Endothelial cell of umbilical vein (primary cell): ENCODE results near the gene VCAN. TPM values are rescaled to one million over a fixed set of nuclear protein-coding genes. Genes with fewer than 3 reads are reported as not detected.

ENCODE experiments used
- BruUV-seq: library from RNA; stranded (reverse); fragments of 400-500 nt; replicated peaks from 2 replicates; lab custom pipeline; 2021; lab: Mats Ljungman, UMichigan
- CTCF ChIA-PET: fragments of 300-600, 350-600 bp; sonication (Branson Sonifier 250); formaldehyde crosslinking; loops from one replicate; lab custom pipeline; 2021; ENCODE audit warnings: antibody characterized with exemption, inconsistent platforms; lab: Charles Lee
- POLR2A ChIA-PET: fragments of 300-600, 350-600 bp; sonication (Branson Sonifier 250); formaldehyde crosslinking; loops from one replicate; lab custom pipeline; 2021; ENCODE audit warnings: antibody characterized with exemption, inconsistent platforms; lab: Charles Lee
- DNase-seq: peaks from one replicate; pipeline ENCODE4 v3.0.0-alpha.2; 2011; ENCODE audit warnings: low read depth, low spot score
- FAIRE-seq: peaks from 2 replicates; lab custom pipeline; 2011; peaks lifted over from hg19 to GRCh38; lab: Jason Lieb, UNC
- H2AFZ ChIP-seq: 2 replicates; pipeline ENCODE4 v1.6.0; 2012; ENCODE audit warnings: low read depth, low read length, control low read depth, inconsistent platforms
- H3K27ac ChIP-seq: 2 replicates; pipeline ENCODE4 v1.5.1; 2011; ENCODE audit warnings: low read depth, mild to moderate bottlenecking, control low read depth, low read length, moderate library complexity; ENCODE audit not compliant: insufficient read depth
- H3K27me3 ChIP-seq, 2 experiments: 2 replicates each; pipeline versions ENCODE4 v1.6.0 to v1.6.1; 2011; ENCODE audit warnings: low read length in 2 of 2, mixed read lengths in 1 of 2; ENCODE audit not compliant: control insufficient read depth in 2 of 2, insufficient read depth in 2 of 2
- H3K36me3 ChIP-seq, 2 experiments: 2 replicates in 1 of 2; 3 replicates in 1 of 2; pipeline ENCODE4 v1.5.1; 2011; ENCODE audit warnings: low read length in 2 of 2, mild to moderate bottlenecking in 1 of 2, moderate library complexity in 1 of 2; ENCODE audit not compliant: control insufficient read depth in 2 of 2, insufficient read depth in 2 of 2; ENCODE audit errors: extremely low read depth in 1 of 2
- H3K4me1 ChIP-seq: 3 replicates; pipeline ENCODE4 v1.5.1; 2011; ENCODE audit warnings: mild to moderate bottlenecking, low read length; ENCODE audit not compliant: control insufficient read depth, insufficient read depth; ENCODE audit errors: extremely low read depth
- H3K4me2 ChIP-seq: 2 replicates; pipeline ENCODE4 v1.6.1; 2011; ENCODE audit warnings: low read length, control low read depth, mixed read lengths; ENCODE audit not compliant: insufficient read depth
- H3K4me3 ChIP-seq, 3 experiments: fragments of 200-600 bp in 1 of 3; sonication (generic), shearing (Covaris generic) in 1 of 3; replicated peaks in 1 of 3; 2 replicates each; pipeline ENCODE4 v1.5.1; 2011 to 2016; ENCODE audit warnings: control low read depth in 3 of 3, low read length in 3 of 3, mild to moderate bottlenecking in 2 of 3, inconsistent platforms in 1 of 3, low read depth in 1 of 3, moderate library complexity in 1 of 3; ENCODE audit not compliant: insufficient read depth in 1 of 3
- H3K79me2 ChIP-seq: 2 replicates; pipeline ENCODE4 v1.6.0; 2012; ENCODE audit warnings: low read length, inconsistent platforms; ENCODE audit not compliant: control insufficient read depth, insufficient read depth
- H3K9ac ChIP-seq: replicated peaks from 2 replicates; pipeline ENCODE3; 2011; ENCODE audit warnings: low read length, control low read depth; ENCODE audit not compliant: insufficient read depth; ENCODE audit errors: extremely low read depth
- H3K9me1 ChIP-seq: replicated peaks from 3 replicates; pipeline ENCODE4 v1.6.0; 2011; ENCODE audit warnings: mild to moderate bottlenecking, low read length; ENCODE audit not compliant: control insufficient read depth, insufficient read depth; ENCODE audit errors: extremely low read depth
- H3K9me3 ChIP-seq: replicated peaks from 2 replicates; pipeline ENCODE4 v1.5.1; 2012; ENCODE audit warnings: low read length, inconsistent platforms; ENCODE audit not compliant: control insufficient read depth, insufficient read depth
- H4K20me1 ChIP-seq: replicated peaks from 2 replicates; pipeline ENCODE3; 2011; ENCODE audit warnings: mild to moderate bottlenecking, low read length; ENCODE audit not compliant: control insufficient read depth, insufficient read depth; ENCODE audit errors: extremely low read depth
- EZH2 ChIP-seq: IDR thresholded peaks from 2 replicates; pipeline ENCODE4 v1.6.1; 2012; ENCODE audit warnings: borderline replicate concordance, low read depth, mild to moderate bottlenecking, moderate library complexity, low read length, inconsistent platforms; ENCODE audit not compliant: severe bottlenecking
- FOS ChIP-seq: IDR thresholded peaks from 2 replicates; pipeline ENCODE4 v1.6.1; 2011; ENCODE audit warnings: mild to moderate bottlenecking, low read length, moderate library complexity, borderline replicate concordance; ENCODE audit not compliant: insufficient read depth
- GATA2 ChIP-seq: IDR thresholded peaks from 2 replicates; pipeline ENCODE4 v1.7.0; 2011; ENCODE audit warnings: low read depth, mild to moderate bottlenecking, moderate library complexity, mixed read lengths, low read length; ENCODE audit not compliant: insufficient read length, insufficient read depth
- JUN ChIP-seq: IDR thresholded peaks from 2 replicates; pipeline ENCODE4 v1.6.1; 2011; ENCODE audit warnings: borderline replicate concordance, low read depth; ENCODE audit not compliant: insufficient read length, insufficient read depth
- MYC ChIP-seq: IDR thresholded peaks from one replicate; pipeline ENCODE4 v1.6.1; 2011; ENCODE audit warnings: mild to moderate bottlenecking, low read depth, low read length
- POLR2A ChIP-seq: IDR thresholded peaks from 2 replicates; pipeline ENCODE4 v1.6.1; 2012; ENCODE audit warnings: low read depth, mild to moderate bottlenecking, control low read depth, low read length
- POLR2AphosphoS5 ChIP-seq: IDR thresholded peaks from 2 replicates; pipeline ENCODE4 v1.6.1; 2012; ENCODE audit warnings: low read depth, mild to moderate bottlenecking, control low read depth, low read length, moderate library complexity; ENCODE audit not compliant: insufficient read depth
- dilution Hi-C: fragments of 300-500 bp; cut with MboI; formaldehyde crosslinking; loops from one replicate; pipeline ENCODE4 v1.15.0; 2019; ENCODE audit warnings: low sequenced_read_pairs; ENCODE audit not compliant: extremely low pct_ligation_motif_present
- intact Hi-C: fragments of 100-400 bp; cut with micrococcal nuclease; formaldehyde crosslinking; loops from one replicate; pipeline ENCODE4 v1.10.0; 2022
- polyA plus RNA-seq, 4 experiments: library from polyadenylated mRNA; depleted of rRNA in 3 of 4; stranded (reverse) in 3 of 4; unstranded in 1 of 4; fragments of >200 nt; gene quantifications; 2 replicates each; pipeline versions ENCODE4 v1.2.1 to v1.2.3, GENCODE V29; 2011 to 2012; ENCODE audit warnings: missing spikeins in 1 of 4
- total RNA-seq: library from RNA; stranded (reverse); gene quantifications from 2 replicates; pipeline ENCODE4 v1.2.3, GENCODE V29; 2021
- TF ChIP-seq, protein P1 (sequence below), 2 donors: IDR thresholded peaks; 1 replicate in 1 of 2; 2 replicates in 1 of 2; pipeline ENCODE4 v1.5.1; 2011; ENCODE audit warnings: low read length in 2 of 2, mild to moderate bottlenecking in 2 of 2, moderate library complexity in 2 of 2, control low read depth in 1 of 2, inconsistent platforms in 1 of 2, low read depth in 1 of 2; ENCODE audit not compliant: insufficient read depth in 1 of 2; ENCODE audit errors: extremely low read depth in 1 of 2
- TF ChIP-seq, protein P2 (sequence below): IDR thresholded peaks from 2 replicates; pipeline ENCODE4 v1.6.1; 2011; ENCODE audit not compliant: insufficient read depth, insufficient read length

VCAN gene
- total and polyA plus RNA-seq, 2 donors (not counting 3 experiments of a cell fraction or from before 2014, with no cell fraction given): 0.35 to 1.2 TPM

DNA sequence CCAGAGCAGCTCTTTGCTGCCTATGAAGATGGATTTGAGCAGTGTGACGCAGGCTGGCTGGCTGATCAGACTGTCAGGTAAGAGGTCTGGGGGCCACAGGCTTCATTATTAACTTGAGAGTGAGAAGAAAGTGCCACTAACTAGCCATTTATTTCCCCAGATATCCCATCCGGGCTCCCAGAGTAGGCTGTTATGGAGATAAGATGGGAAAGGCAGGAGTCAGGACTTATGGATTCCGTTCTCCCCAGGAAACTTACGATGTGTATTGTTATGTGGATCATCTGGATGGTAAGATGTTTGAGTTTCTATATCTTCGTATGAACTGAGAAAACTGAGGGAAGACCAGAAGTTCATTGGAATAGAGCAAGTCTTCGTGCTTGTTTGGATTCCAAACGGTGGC lies 22.1 kb downstream of the VCAN start:
- dilution Hi-C loops: no loop called here
- DNase-seq: no peak
- Histone ChIP-seq H3K9me1 (peaks cover 2% of the 10 kb centered on the region), H4K20me1 (no peaks in the 10 kb centered on the region), H3K27me3 (peaks cover under 1 to 3% of the 10 kb centered on the region in 2 experiments), H3K4me3 (no peak overlapping the region), H3K36me3 (no peaks in the 10 kb centered on the region), H3K4me1 (no peaks in the 10 kb centered on the region), H2AFZ (no peak overlapping the region), H3K4me2 (no peak overlapping the region), H3K9me3 (no peaks in the 10 kb centered on the region), H3K27ac (no peak overlapping the region), H3K9ac (no peak overlapping the region), H3K79me2 (no peaks in the 10 kb centered on the region)
- no peak for FAIRE-seq
- ChIA-PET CTCF (no interaction called here), POLR2A (no interaction called here)
- TF ChIP-seq, protein P1, sequence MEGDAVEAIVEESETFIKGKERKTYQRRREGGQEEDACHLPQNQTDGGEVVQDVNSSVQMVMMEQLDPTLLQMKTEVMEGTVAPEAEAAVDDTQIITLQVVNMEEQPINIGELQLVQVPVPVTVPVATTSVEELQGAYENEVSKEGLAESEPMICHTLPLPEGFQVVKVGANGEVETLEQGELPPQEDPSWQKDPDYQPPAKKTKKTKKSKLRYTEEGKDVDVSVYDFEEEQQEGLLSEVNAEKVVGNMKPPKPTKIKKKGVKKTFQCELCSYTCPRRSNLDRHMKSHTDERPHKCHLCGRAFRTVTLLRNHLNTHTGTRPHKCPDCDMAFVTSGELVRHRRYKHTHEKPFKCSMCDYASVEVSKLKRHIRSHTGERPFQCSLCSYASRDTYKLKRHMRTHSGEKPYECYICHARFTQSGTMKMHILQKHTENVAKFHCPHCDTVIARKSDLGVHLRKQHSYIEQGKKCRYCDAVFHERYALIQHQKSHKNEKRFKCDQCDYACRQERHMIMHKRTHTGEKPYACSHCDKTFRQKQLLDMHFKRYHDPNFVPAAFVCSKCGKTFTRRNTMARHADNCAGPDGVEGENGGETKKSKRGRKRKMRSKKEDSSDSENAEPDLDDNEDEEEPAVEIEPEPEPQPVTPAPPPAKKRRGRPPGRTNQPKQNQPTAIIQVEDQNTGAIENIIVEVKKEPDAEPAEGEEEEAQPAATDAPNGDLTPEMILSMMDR (IDR thresholded peaks at IDR 0.05; ENCODE audit: extremely low read depth in 1 of 2, insufficient read depth in 1 of 2, low read depth in 1 of 2, low read length in 2 of 2): no peak
- TF ChIP-seq POLR2AphosphoS5 (no peak), MYC (no peak), JUN (no peak), FOS (no peak), GATA2 (no peak), POLR2A (no peak), EZH2 (no peak)
- TF ChIP-seq, protein P2, sequence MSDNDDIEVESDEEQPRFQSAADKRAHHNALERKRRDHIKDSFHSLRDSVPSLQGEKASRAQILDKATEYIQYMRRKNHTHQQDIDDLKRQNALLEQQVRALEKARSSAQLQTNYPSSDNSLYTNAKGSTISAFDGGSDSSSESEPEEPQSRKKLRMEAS: no peak
- no TSS peak for BruUV-seq
- intact Hi-C loops: no loop called here
